GM12872 (cell line): ENCODE results near the gene GIPC2.

ENCODE experiments used
- TF ChIP-seq, protein P1 (sequence below): IDR thresholded peaks from 3 replicates; pipeline ENCODE4 v1.5.1; 2011; ENCODE audit warnings: low read depth, mild to moderate bottlenecking, low read length, moderate library complexity; ENCODE audit not compliant: insufficient read depth

Gene GIPC2

DNA sequence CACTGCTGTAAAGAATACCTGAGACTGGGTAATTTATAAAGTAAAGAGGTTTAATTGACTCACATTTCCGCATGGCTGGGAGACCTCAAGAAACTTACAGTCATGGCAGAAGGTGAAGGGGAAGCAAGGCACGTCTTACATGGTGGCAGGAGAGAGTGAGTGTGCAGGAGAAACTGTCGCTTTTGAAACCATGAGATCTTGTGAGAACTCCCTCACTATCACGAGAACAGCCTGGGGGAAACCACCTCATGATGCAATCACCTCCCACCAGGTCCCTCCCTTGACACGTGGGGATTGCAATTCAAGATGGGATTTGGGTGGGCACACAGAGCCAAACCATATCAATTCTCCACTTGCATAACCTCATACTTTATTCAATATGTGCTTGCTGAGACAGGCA is 76.6 kb downstream of the GIPC2 start:
- TF ChIP-seq, protein P1, sequence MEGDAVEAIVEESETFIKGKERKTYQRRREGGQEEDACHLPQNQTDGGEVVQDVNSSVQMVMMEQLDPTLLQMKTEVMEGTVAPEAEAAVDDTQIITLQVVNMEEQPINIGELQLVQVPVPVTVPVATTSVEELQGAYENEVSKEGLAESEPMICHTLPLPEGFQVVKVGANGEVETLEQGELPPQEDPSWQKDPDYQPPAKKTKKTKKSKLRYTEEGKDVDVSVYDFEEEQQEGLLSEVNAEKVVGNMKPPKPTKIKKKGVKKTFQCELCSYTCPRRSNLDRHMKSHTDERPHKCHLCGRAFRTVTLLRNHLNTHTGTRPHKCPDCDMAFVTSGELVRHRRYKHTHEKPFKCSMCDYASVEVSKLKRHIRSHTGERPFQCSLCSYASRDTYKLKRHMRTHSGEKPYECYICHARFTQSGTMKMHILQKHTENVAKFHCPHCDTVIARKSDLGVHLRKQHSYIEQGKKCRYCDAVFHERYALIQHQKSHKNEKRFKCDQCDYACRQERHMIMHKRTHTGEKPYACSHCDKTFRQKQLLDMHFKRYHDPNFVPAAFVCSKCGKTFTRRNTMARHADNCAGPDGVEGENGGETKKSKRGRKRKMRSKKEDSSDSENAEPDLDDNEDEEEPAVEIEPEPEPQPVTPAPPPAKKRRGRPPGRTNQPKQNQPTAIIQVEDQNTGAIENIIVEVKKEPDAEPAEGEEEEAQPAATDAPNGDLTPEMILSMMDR = no peak

DNA sequence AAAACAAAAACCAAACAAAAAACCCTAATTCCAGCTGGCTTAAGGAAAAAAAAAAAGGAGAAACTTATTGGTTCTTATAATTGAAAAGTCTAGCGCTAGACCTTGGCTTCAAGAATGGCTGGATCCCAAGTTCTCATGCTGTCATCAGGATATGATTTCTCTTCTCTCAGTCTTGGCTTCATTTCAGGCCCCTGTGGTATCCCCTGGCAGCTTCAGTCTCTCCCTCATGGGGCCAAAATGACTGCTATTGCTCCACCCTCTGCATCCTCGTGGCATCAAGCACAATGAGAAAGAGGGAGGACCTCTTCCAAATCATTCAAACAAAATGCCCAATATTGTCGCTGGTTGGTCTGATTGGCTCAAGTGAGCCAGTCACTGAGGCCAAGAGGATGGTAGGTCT is 80.7 kb downstream of the GIPC2 start:
- TF ChIP-seq, protein P1 = no peak

GRCh38 chr1:78132174-78132947 is 86.6 kb downstream of the GIPC2 start:
- TF ChIP-seq, protein P1 = no peak

- TF ChIP-seq, protein P1 = no peak
Measured at GRCh38 chr1:78132948-78133322, 87.2 kb downstream of the GIPC2 start.

DNA sequence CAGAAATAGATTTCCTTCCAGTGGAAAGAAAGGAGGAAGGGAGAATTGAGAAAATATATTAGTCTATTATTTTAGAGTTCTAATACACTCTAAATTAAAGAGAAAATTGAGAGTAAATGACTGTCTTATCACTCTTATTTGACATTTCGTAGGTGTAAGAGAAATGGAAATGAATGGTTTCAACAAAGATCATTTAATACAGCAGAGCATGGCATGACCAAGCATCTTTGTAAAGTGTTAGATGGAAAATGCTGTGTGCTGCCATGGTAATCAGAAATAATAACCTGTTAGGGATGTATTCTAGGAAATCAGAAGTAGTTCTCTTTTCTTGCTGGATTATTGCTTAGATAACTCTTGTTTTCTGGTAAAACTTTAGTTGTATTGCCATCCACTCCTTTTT is 90.9 kb downstream of the GIPC2 start:
- TF ChIP-seq, protein P1 = no peak

DNA sequence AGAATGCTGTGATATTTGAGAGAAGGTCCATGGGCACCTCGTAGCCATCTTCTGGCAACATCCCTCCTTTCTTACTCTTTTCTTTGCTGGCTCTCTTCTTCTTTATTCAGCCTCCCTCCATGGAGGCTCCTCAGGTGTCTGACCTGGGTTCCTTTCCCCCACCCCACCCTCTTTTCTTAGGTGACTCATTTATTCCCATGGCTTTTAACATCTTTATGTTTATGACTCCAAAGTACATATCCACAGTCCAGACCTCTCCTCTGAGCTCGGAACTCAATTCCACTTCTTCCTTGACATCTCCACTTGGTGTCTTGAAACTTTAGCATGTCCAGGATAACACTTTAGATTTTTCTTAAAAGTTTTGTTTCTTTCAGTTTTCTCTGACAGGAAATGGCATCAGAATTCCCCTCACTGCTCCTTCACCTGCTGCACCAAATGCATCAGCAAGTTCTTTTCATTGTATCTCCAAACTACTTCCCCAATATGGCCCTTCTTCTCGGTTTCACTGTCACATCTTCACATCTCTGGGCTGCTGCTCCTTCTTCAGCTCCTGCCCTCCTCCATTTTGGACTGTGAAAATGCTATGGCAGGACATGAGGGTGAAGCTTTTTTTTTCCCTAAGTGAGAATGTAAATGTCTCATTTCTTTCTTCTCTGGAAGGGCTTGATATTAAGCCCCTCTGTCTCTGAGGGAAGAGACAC is 95.9 kb downstream of the GIPC2 start:
- TF ChIP-seq, protein P1 = no peak

GRCh38 chr1:78142736-78143135 is 97.0 kb downstream of the GIPC2 start:
- TF ChIP-seq, protein P1 = 0 out of 3 replicates have a peak, but pooled peaks have one; percentile 8
